GM19099 (cell line): Measurements from ENCODE around the gene LIN7C.

ENCODE experiments used
- POLR2A ChIP-seq: IDR thresholded peaks from 3 replicates; pipeline ENCODE4 v1.6.1; 2011; ENCODE audit warnings: low read depth; ENCODE audit not compliant: insufficient read length; ENCODE audit errors: extremely low read depth

The LIN7C gene

DNA sequence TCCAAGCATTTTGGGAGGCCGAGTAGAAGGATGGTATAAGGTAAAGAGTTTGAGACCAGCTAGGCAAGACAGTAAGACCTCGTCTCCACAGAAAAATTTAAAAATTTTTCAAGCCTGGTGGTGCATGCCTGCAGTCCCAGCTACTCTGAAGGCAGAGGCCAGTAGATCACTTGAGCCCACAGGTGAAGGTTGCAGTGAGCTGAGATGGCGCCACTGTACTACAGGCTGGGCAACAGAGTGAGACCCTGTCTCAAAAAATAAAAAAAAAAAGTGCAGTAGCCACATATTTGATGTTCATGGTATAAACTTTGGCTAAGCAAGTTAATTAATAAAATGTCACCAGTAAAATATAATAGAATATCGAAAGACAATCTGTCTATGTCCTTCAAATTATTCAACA is 60.9 kb downstream of the LIN7C start:
- TF ChIP-seq POLR2A = no peak

DNA sequence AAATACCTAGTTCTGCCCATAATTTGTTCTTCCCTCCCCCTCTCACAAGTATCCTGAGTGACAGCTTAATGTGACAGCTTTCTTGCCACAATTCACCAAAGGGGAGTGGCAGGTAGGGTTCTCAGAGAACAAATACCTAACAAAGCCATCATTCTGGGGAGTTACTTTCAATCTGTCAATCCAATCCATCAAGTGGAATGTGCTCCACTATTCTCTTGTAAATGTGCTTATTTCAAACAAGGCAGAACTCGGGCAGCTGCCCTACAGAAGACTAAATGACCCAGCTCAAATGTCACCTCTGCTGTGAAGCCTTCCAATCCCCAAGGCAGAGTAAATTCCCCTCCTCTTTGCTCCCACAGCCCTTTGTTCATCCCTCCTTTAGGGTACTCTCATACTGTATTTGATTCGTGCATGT is 61.8 kb downstream of the LIN7C start:
- no peak for TF ChIP-seq POLR2A
